Endothelial cell of hepatic sinusoid (primary cell): ENCODE measurements around the gene ATRAID.
"Not testable (repeated sequence)": the region's sequence is repeated elsewhere in the genome, so short reads cannot be mapped to it uniquely, and the experiment has no call there.

Source experiments
- in situ Hi-C: cut with HindIII; loops from 2 replicates; pipeline ENCODE4 v1.10.0; 2017; ENCODE audit warnings: low sequenced_read_pairs

The ATRAID gene

GRCh38 chr2:27191070-27191829, 20.6 kb upstream of the ATRAID start:
- in situ Hi-C loops = no loop called here

GRCh38 chr2:27194538-27195354, 17.1 kb upstream of the ATRAID start:
- in situ Hi-C loops = no loop called here

- in situ Hi-C loops = not testable (repeated sequence)
Observed at GRCh38 chr2:27195799-27196198, 16.0 kb upstream of the ATRAID start.

GRCh38 chr2:27198068-27198467, 13.8 kb upstream of the ATRAID start:
- in situ Hi-C loops = not testable (repeated sequence)

GRCh38 chr2:27198627-27199026, 13.2 kb upstream of the ATRAID start:
- in situ Hi-C loops = no loop called here

- in situ Hi-C loops = no loop called here
Observed at GRCh38 chr2:27199241-27199640, 12.6 kb upstream of the ATRAID start.

- in situ Hi-C loops = loop anchor here (5.0 kb wide), 1 partner anchor 79 kb away; the partner anchor contains the start of gene ABHD1
Observed at GRCh38 chr2:27201675-27202074, 10.2 kb upstream of the ATRAID start.

- in situ Hi-C loops = loop anchor here (5.0 kb wide), 1 partner anchor 81 kb away; the partner anchor contains the start of gene ABHD1
Observed at GRCh38 chr2:27202854-27203253, 9.0 kb upstream of the ATRAID start.

GRCh38 chr2:27203741-27204140, 8.1 kb upstream of the ATRAID start:
- in situ Hi-C loops = loop anchor here (5.0 kb wide), 1 partner anchor 81 kb away; the partner anchor contains the start of gene ABHD1

- in situ Hi-C loops = loop anchor here (5.0 kb wide), 1 partner anchor 82 kb away; the partner anchor contains the start of gene ABHD1
Observed at GRCh38 chr2:27204566-27204965, 7.3 kb upstream of the ATRAID start.

GRCh38 chr2:27205206-27205605, 6.6 kb upstream of the ATRAID start:
- in situ Hi-C loops = no loop called here

GRCh38 chr2:27206346-27206745, 5.5 kb upstream of the ATRAID start:
- in situ Hi-C loops = no loop called here

GRCh38 chr2:27208486-27209050, 3.3 kb upstream of the ATRAID start:
- in situ Hi-C loops = no loop called here

GRCh38 chr2:27209621-27210401, 2.0 kb upstream of the ATRAID start:
- in situ Hi-C loops = no loop called here

GRCh38 chr2:27211241-27211942, 449 bp upstream of the ATRAID start:
- in situ Hi-C loops = no loop called here

GRCh38 chr2:27212626-27213471, 1.0 kb downstream of the ATRAID start:
- in situ Hi-C loops = no loop called here

- in situ Hi-C loops = no loop called here
Observed at GRCh38 chr2:27214941-27215340, 3.1 kb downstream of the ATRAID start.

GRCh38 chr2:27216416-27217137, 4.7 kb downstream of the ATRAID start:
- in situ Hi-C loops = no loop called here
